NOMO-1 treated with dmso at 0.1 percent for 144 hours (cell line): Measurements from ENCODE around the gene SKIL.

ENCODE experiments used
- DNase-seq: peaks from one replicate; lab custom pipeline; 2025; ENCODE audit not compliant: unreplicated experiment; lab: John Stamatoyannopoulos, UW

The SKIL gene

DNA sequence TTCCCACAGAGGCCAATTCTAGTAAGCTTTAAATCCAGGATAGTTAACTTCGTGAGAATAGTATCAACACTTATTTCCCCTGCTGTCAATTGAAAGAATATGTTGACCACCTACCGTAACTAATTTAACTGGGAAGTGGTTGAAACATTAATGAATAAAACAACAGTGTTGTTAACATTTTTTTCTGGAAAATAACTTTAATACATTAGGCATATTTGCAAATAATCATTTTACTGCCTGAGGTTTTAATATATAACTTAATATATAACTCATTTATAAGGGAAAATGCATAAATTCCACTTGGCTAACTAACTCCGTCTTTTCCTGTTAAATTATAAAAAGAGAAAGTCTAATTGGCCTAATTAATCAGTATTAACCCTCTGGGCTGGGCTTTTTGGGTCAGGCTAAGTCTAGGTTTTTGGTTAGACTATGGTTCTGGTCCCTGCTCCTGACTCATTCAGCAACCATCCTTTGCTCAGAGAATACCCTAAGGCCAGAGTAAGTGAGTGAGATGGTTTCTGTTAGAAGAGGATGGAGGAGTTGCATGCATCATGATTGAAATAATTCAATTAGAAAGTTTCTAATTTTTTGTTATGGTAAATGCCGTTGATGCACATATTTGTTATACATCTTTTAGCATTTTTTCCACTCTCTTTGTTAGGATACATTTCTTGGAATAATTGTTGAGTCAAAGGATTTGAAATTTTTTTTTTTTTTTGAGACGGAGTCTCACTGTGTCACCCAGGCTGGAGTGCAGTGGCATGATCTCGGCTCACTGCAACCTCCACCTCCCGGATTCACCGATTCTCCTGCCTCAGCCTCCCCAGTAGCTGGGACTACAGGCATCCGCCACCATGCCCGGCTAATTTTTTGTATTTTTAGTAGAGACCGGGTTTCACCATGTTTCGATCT, 10.8 kb upstream of the SKIL start:
- no peak for DNase-seq

DNA sequence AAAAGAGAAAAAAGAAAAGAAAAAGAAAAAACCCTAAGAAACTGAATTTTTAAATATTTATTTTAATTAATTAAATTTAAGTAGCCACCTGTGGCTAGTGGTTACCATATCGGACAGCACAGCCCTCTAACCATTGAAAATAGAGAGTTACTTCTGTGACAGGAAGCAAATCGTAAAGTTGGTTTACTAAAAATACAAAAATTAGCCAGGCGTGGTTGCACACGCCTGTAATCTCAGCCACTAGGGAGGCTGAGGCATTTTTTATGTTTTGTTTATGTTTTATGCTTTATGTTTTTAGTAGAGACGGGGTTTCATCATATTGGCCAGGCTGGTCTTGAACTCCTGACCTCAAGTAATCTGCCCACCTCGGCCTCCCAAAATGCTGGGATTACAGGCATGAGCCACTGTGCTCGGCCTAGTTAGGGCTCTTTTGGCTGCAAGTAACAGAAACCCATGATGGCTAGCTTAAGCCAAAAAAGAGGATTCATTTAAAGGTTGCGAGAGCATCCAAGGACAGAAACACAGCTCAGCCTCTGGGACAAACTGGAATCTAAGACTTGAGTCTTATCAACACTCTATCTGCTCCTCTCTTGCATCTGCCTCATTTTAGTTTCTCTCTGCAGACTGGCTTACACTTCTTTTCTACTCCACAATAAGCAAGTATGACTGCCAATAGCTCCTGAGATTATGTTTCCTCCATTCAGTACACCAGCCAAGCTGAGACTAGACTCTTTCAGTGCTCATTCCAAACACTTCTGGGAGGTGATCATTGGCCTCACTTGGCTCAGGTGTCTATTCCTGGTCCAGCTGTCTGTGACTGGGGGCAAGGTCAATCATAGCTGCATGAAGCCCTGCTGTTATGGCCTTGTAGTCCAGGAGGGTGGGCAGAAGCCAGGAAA, 6.8 kb upstream of the SKIL start:
- no peak for DNase-seq

DNA sequence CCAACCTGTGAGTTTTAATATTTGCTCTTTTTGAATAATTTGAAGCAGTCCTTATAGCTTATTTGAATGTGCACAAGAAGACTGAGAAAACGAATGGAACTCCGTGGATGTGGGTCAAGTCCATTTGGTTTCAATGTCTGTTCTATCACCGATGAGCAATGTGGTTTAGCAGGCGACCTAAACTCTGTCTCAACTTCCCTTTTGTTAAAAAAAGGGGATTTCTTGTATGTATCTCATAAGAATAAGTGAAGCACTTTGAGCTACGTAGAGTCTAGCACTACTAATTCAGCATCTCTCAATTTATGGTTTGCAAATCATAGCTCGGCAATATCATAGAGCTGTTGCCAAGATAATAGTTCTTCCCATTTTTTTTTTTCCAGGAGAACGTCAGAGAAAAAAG, 4.6 kb upstream of the SKIL start:
- DNase-seq, result no peak

DNA sequence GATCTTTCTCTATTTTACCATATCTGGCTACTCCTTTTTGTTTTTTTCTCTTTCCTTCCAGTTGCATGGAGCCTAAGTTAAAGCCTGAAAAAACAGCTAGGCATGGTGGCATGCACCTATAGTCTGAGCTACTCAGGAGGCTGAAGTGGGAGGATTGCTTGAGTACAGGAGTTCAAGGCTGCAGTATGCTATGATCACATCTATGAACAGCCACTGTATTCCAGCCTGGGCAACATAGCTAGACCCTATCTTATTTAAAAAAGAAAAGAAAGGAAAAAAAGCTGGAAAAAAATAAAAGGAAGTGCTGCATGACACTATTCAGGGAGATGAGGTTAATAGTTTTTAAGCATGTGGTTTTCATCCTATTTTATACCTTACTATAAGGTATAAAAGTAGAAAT, 4.0 kb upstream of the SKIL start:
- no peak for DNase-seq

DNA sequence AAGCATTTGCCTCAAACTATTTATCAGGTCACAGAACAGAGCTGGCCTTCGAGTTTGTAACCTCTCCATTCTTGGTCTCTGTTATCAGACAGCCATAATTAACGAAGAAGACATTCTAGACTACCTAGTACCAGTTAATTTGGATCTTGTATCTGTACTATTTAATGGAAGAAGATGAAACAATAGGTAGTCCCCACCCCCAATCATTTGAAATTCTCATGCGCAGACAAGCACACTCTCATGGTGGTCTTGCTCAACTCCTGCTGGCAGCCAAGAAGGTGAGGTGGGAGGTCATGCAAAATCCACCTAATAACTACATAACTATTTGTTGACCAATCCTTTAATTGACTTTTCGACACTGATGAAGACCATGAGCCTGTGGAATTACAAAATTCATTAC, 2.8 kb upstream of the SKIL start:
- DNase-seq, result no peak

DNA sequence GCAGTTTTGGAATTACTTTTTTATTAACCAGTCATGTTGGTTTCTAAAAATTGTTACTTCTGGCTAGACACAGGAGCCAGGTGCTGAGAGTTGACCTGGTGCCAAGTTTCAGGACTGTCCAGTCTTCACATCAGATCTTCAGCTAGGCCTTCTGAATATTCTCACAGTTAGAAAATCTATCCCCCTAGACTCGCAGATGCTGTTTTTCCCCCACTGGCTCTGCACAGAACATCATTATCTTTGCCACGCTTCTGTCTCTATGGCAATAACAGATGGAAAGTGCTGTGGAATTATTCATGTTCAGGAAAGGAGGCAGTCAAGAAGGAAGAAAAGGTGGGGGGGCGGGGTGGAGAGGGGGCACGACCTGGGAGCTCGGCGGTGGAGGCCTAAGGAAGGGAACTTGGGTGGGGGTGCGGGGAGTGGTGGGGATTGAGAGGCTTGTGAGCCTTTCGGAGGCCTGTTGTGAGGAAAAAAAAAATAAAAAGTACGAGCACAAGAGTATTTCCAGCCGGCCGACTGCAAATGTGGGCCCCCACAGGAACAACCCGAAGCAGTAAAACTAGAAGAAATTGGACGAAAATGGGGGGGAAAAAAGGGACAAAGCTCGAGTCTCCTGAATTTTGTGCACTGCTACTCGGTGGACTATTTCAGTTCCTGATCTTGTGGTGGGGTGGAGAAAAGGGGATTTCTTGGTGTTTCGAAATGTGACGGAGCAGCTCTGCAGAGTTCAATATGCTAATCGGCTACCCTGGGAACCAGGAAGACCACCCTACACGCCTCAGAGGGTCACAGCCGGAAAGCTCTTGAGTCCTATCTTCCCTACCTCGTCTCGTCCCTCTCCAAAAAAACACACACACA, 1.5 kb upstream of the SKIL start:
- peak; percentile 82 for DNase-seq

DNA sequence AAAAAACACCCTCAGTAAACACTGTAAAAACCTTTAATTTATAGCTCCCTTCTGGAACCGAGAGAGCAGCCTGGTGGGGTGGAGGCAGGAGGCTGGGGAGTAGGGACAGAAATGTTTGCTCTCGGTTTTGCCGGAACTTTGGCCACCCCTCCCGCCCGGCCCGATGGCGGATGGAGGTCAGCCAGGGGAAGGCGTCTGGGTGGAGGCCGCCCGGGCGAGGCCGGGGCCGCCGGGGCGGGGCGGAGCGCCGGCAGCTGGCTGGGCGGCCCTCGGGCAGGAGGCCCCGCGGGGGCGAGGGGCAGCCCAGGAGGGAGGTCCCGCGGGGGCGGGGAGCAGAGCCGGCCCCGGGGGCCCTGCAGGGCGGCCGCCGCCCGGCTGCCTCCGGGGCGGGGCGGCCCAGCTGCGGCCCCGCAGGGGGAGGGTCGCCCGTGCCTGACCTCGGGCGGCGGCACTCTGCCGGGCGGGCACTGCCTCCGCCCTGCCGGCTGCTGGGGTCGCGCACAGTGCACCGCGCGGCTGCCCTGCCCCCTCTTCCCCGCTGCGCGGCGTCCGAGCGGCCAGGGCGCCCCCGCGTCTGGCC, 829 bp upstream of the SKIL start:
- peak; percentile 95 for DNase-seq

DNA sequence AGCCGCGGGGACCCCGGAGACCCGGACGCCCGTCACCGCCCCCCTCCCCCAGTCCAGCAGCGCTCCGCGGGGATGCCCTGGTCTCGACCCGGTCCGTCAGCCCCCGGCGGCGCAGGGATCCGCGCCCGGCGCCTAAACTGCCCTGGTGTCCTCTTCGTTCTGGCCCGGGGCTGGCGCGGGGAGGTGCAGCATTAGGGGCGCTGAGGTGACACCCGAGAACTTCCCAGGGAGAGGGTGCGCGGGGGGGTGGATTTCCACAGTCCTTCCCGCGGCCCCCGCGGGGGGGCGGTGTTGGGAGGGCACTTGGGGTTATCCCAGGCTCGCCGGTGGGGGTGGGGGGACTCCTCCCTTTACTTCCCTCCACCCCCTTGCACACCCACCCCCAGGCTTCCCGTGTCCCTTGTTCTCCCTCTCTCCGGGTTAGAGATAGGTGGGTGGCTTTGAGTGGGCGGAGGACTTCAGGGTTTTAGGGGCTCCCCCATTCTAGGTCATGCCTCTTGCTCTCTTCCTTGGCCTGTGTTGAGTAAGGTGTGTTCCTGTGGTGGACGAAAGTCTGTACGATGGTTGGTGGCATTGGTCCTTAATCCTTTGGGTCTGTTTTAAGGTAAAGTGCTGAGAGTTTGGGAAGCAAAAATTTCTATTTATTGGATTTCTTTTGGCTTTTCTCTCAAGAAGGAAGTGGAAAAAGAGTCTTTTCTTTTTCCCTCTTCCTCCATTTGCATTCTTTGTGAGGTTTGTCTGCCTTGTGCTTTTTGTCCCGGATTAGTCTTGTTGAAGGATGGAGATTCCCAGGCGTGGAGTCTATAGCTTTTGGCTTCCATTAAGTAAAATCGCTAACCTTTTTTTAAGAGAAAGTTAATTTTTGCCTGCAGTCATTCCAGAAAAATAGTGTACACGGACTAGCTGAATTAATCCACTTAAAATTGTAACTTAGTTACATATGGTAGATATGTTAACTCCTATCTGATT, 811 bp downstream of the SKIL start:
- DNase-seq, result peak; percentile 52

DNA sequence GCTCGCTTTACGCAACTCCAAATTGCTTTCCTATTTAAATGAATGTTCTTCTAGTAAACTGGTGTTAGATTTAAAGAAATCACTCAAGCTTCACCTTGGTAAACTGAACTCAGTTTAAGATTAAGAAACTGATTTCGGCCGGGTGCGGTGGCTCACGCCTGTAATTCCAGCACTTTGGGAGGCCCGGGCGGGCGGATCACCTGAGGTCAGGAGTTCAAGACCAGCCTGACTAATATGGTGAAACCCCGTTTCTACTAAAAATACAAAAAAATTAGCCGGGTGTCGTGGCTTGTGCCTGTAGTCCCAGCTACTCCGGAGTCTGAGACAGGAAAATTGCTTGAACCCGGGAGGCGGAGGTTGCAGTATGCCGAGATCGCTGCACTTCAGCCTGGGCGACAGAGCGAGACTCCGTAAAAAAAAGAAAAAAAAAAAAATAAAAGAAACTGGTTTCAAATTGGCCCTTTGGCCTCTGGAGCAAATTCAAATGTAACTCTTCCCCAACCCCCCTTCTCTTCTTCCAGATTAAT, 1.7 kb downstream of the SKIL start:
- DNase-seq, result no peak

DNA sequence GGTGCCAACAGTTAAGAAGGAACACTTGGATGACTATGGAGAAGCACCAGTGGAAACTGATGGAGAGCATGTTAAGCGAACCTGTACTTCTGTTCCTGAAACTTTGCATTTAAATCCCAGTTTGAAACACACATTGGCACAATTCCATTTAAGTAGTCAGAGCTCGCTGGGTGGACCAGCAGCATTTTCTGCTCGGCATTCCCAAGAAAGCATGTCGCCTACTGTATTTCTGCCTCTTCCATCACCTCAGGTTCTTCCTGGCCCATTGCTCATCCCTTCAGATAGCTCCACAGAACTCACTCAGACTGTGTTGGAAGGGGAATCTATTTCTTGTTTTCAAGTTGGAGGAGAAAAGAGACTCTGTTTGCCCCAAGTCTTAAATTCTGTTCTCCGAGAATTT, 3.0 kb downstream of the SKIL start:
- no peak for DNase-seq

DNA sequence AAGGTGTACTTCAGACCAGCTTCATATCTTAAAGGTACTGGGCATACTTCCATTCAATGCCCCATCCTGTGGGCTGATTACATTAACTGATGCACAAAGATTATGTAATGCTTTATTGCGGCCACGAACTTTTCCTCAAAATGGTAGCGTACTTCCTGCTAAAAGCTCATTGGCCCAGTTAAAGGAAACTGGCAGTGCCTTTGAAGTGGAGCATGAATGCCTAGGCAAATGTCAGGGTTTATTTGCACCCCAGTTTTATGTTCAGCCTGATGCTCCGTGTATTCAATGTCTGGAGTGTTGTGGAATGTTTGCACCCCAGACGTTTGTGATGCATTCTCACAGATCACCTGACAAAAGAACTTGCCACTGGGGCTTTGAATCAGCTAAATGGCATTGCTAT, 3.4 kb downstream of the SKIL start:
- DNase-seq, result no peak

DNA sequence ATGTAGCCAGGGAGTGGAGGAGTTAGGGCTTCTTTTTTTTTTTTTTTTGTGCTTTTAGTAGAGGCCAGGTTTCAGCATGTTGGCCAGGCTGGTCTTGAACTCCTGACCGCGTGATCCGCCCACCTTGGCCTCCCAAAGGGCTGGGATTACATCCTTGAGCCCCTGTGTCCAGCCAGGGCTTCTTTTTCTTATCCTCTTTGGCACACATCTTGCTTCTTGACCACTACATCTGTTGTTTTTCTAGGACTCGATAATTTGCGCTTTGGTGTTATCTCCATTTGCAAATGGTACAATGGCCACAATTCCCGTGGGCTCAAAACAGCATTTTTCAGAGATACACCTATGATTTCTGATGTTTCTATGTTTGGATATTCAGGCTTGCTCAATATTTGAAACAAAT, 4.2 kb downstream of the SKIL start:
- no peak for DNase-seq

DNA sequence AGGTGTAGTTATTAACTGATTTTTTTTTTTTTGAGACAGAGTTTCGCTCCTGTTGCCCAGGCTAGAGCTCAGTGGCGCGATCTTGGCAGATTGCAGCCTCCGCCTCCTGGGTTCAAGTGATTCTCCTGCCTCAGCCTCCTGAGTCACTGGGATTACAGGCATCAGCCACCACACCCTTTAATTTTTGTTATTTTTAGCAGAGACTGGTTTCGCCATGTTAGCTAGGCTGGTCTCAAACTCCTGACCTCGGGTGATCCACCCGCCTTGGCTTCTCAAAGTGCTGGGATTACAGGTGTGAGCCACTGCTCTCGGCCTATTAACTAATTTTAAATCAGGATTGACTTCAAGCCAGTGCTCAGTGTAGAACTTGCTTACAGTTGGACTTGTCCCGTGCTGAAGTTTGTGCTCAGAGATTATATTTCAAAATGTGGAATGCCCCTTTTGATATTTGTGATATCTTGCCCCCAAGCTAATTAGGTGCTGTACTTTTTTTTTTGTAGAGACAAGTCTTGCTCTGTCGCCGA, 6.0 kb downstream of the SKIL start:
- no peak for DNase-seq

DNA sequence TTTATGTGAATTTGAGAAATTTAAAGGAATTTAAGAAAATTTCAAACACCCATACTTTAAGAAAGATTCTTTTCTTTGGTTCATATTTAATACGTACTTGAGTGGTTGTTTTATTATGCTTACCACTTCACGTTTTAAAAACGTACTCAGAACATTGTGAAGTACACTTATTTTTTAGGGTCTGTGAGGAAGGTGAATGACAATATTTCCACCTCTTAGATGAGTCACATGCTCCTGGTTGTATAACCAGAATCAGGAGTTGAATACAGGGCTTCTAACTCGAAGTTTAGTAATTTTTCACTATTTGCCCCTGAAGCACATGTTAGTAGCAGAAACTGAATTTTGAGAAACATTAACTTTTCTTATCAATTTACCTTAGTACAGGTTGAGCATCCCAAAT, 7.5 kb downstream of the SKIL start:
- DNase-seq, result no peak

DNA sequence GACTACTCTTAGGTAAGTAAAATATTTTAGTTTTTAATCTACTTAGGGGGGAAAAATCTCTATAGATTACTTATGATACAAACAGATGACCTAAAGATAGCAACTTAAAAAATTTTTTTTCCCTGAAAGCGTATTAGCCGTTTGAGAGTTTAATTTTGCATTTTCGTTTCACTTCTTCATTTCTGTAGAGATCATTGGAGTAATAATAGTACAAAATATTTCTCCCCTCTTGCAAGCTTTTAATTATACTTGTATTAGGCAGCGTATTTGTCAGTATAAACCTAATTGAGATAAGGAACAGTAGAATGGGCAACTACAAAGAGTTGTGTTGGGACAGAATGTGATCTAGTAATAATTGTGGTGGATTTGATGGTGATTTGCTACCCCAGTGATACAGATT, 10.3 kb downstream of the SKIL start:
- DNase-seq, result no peak

DNA sequence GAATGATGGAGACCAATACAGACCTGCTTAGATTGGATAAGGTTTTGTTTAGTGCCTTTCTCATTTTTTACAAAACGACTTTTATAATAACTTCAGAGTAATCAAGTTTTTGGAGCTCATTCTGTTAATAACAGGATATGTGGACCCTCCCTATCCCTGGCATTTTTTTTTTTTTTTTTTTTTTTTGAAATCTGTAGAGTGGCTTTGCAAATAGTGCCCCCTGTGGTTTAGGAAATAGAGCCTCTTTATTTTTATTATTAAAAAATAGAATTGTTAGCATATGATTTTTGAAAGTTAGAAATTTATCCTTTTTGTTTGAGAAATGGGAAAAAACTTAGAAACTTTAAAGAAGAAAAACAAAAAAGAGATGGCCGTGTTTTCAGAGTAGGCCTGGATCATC, 11.4 kb downstream of the SKIL start:
- no peak for DNase-seq

DNA sequence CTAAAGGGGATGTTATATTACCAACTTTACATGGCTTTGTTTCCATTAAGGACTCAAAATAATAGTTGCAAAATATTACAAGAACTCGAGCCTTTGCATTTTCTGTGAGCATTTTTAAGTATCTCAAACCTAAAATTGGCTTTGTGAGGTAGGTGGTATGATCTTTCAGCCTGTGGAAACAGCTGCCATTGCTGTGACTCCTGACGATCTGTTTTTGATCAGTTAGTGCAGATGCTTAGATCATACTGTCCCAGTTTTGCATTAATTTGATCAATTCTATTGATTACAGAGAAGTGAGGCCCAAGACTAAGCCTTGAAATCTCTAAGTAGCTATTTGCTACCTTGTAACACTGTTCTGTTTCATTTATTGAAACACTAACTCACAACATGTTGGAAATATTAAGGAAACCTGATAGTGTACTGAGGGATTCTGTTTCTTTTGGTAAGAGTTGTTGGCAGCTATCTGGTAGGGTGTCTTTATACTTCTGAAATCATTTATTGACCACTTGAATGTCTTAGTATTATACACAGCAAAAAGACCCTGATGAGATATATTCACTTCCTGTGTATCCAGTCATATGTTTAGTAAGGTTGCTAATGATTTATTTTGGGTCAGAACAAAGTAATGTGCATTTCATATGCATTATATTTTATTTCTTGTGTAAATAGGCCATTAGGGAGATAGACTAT, 14.8 kb downstream of the SKIL start:
- DNase-seq, result no peak

DNA sequence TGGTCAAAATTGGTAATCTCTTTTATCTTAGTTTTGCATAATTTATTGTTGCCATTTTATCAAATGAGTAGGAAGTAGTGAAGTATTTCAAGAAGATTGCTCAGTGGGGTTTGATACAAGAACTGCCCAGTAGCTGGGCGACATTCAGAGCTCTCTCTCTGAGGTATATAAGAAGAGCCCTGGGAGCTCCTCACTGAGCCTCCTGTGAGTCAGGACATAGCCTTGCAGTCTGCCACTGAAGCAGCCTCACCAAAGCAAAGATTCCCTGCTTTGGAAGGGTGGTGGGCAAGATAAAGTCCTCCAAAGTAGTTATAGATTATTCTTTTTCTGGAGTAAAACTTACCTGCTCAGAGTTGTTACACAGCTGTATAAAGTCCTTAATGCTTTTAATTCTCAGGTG, 26.1 kb downstream of the SKIL start:
- no peak for DNase-seq

DNA sequence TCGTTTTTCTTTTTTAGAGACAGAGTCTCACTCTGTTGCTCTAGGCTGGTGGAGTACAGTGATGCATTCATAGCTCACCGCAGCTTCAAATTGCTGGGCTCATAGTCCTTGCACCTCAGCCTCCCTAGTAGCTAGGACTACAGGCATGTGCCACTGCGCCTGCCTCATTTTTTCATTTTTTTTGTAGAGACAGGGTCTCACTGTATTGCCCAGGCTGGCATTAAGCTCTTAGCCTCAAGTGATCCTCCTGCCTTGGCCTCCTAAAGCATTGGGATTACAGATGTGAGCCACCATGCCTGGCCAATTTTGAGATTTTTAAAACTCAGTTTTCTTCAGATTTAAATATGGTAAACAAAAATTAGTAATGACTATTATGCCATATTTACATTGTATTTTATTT, 29.0 kb downstream of the SKIL start:
- DNase-seq, result no peak
